Gastrocnemius medialis (tissue), 4 donors: ENCODE measurements around the gene PRAMEF11. TPM values are rescaled to one million over a fixed set of nuclear protein-coding genes. Genes with fewer than 3 reads are reported as not detected.

Source experiments
- ATAC-seq, 2 donors: fragments of 150-250 bp; one replicate each; pipeline ENCODE4 v1.9.1; 2016
- DNase-seq, 2 donors: peaks; one replicate each; pipeline ENCODE4 v3.0.0-alpha.2; 2019
- H3K27ac ChIP-seq, 4 donors: fragments of 200-600 bp; sonication (generic); 1 replicate in 1 of 4; 2 replicates in 3 of 4; pipeline ENCODE4 v1.5.1; 2016 to 2018; ENCODE audit warnings: mild to moderate bottlenecking in 2 of 4, moderate library complexity in 1 of 4
- H3K27me3 ChIP-seq, 3 donors: fragments of 200-600 bp; sonication (generic) in 2 of 3; 1 replicate in 1 of 3; 2 replicates in 2 of 3; pipeline versions ENCODE4 v1.5.1 to v1.6.0; 2016 to 2019; ENCODE audit warnings: mild to moderate bottlenecking in 1 of 3, moderate library complexity in 1 of 3
- H3K36me3 ChIP-seq, 2 donors: fragments of 200-600 bp; sonication (generic) in 1 of 2; one replicate each; pipeline ENCODE4 v1.5.1; 2017 to 2018
- H3K4me1 ChIP-seq, 2 donors: fragments of 200-600 bp; sonication (generic) in 1 of 2; one replicate each; pipeline ENCODE4 v1.5.1; 2016 to 2017; ENCODE audit warnings: mild to moderate bottlenecking in 2 of 2
- H3K4me3 ChIP-seq, 4 donors: fragments of 200-600 bp; sonication (generic) in 3 of 4; 1 replicate in 1 of 4; 2 replicates in 3 of 4; pipeline ENCODE4 v1.5.1; 2016 to 2019; ENCODE audit warnings: mild to moderate bottlenecking in 2 of 4
- H3K9me3 ChIP-seq, 3 donors: fragments of 200-600 bp; sonication (generic) in 2 of 3; 1 replicate in 1 of 3; 2 replicates in 2 of 3; pipeline ENCODE4 v1.5.1; 2016 to 2019
- POLR2A ChIP-seq, 2 donors: fragments of 450-650 bp; IDR thresholded peaks; one replicate each; pipeline ENCODE4 v1.6.1; 2017; ENCODE audit warnings: antibody characterized with exemption in 2 of 2, mild to moderate bottlenecking in 2 of 2, moderate library complexity in 2 of 2
- in situ Hi-C, 4 donors: fragments of 200-750 bp; cut with MboI; loops; one replicate each; pipeline versions ENCODE4 v1.15.0 to v1.8.0; 2017; ENCODE audit warnings: low sequenced_read_pairs in 4 of 4
- intact Hi-C: fragments of 100-400 bp; cut with DNase I; formaldehyde crosslinking; loops from one replicate; pipeline ENCODE4 v1.15.1; 2023; ENCODE audit warnings: low total_unique reads
- total RNA-seq, 4 donors: library from RNA; depleted of rRNA; stranded (reverse); fragments of >200 nt; gene quantifications; one replicate each; pipeline versions ENCODE4 v1.1.0 to v1.2.3, GENCODE V29; 2016
- TF ChIP-seq, protein P1 (sequence below), 5 experiments: fragments of 450-650 bp in 3 of 5; fragments of 200-600 bp in 2 of 5; sonication (generic) in 2 of 5; IDR thresholded peaks in 4 of 5; conservative IDR thresholded peaks in 1 of 5; 1 replicate in 4 of 5; 2 replicates in 1 of 5; pipeline ENCODE4 v1.5.1; 2016 to 2019; ENCODE audit warnings: antibody characterized with exemption in 5 of 5, mild to moderate bottlenecking in 3 of 5, moderate library complexity in 3 of 5

The PRAMEF11 gene
- total RNA-seq, 4 donors from 2014 or later: not detected

DNA sequence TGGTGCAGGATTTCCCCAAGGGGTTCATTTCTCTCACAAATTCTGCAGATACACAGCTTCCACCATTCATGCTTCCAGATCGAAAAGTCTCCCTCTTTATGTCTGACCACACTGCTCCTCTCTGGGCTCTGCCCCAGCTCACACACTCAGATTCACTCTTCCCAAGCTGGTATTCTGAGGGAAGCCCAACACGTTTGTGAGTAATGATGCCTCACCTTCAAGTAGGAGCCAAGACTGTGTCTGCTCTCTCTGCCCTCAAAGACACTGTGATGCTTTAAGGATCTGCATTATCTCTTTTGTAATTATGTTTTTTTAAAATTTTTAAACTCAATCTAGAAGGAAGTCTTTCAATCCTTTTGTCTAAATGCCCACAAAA, 19.8 kb downstream of the PRAMEF11 start:
- DNase-seq: no peak
- ATAC-seq: no peak
- no peaks in the 10 kb centered on the region for H3K27me3 ChIP-seq
- TF ChIP-seq POLR2A (IDR thresholded peaks at IDR 0.05): no peak
- TF ChIP-seq, protein P1, sequence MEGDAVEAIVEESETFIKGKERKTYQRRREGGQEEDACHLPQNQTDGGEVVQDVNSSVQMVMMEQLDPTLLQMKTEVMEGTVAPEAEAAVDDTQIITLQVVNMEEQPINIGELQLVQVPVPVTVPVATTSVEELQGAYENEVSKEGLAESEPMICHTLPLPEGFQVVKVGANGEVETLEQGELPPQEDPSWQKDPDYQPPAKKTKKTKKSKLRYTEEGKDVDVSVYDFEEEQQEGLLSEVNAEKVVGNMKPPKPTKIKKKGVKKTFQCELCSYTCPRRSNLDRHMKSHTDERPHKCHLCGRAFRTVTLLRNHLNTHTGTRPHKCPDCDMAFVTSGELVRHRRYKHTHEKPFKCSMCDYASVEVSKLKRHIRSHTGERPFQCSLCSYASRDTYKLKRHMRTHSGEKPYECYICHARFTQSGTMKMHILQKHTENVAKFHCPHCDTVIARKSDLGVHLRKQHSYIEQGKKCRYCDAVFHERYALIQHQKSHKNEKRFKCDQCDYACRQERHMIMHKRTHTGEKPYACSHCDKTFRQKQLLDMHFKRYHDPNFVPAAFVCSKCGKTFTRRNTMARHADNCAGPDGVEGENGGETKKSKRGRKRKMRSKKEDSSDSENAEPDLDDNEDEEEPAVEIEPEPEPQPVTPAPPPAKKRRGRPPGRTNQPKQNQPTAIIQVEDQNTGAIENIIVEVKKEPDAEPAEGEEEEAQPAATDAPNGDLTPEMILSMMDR (IDR thresholded peaks at IDR 0.05 in 4 of 5, conservative IDR thresholded peaks at IDR 0.05 in 1 of 5): no peak
- in situ Hi-C loops: no loop called here
- intact Hi-C loops: no loop called here
- H3K9me3 ChIP-seq: no peaks in the 10 kb centered on the region
- H3K4me3 ChIP-seq: no peak overlapping the region
- H3K4me1 ChIP-seq: no peaks in the 10 kb centered on the region
- no peak overlapping the region for H3K27ac ChIP-seq
- H3K36me3 ChIP-seq: no peaks in the 10 kb centered on the region

DNA sequence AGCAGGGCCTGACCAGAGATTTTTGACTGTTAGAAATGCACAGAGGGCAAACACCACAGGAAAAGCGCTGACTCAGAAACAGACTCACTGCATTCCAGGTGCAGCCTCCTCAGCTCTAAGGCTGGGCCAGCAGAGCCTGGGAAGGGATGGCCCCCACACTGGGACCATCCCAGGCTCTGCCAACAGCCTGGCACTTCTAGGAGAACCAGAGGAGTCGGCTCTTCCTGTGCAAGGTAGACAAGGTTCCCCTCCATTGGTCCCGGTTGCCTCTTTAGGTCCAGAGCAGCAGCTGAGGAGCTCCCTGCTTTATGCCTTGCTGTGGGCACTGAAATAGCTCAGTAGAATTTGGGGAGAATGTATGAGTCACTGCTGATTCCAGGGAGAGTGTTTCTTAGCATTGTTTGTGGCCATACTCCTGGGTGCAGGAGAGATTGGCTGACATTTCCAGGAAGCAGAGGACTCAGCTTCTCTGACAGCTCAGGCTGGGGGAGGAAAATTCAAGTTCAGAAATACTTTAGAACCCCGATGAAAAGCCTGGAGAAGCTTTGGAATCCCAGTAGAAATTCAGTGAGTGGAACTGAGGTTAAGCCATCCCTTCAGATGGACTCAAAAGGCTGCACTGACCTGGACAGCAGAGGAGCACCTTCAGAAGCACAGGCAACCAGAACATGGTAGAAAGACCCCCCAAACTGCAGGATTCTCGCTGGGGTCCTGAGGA, 20.4 kb downstream of the PRAMEF11 start:
- no peak overlapping the region for H3K27ac ChIP-seq
- no peaks in the 10 kb centered on the region for H3K36me3 ChIP-seq
- intact Hi-C loops (no loop called here), in situ Hi-C loops (no loop called here)
- no peaks in the 10 kb centered on the region for H3K9me3 ChIP-seq
- no peak for TF ChIP-seq POLR2A (IDR thresholded peaks at IDR 0.05)
- TF ChIP-seq, protein P1 (IDR thresholded peaks at IDR 0.05 in 4 of 5, conservative IDR thresholded peaks at IDR 0.05 in 1 of 5): no peak
- no peak overlapping the region for H3K4me3 ChIP-seq
- ATAC-seq: no peak
- DNase-seq: no peak
- H3K4me1 ChIP-seq: no peaks in the 10 kb centered on the region
- no peaks in the 10 kb centered on the region for H3K27me3 ChIP-seq

DNA sequence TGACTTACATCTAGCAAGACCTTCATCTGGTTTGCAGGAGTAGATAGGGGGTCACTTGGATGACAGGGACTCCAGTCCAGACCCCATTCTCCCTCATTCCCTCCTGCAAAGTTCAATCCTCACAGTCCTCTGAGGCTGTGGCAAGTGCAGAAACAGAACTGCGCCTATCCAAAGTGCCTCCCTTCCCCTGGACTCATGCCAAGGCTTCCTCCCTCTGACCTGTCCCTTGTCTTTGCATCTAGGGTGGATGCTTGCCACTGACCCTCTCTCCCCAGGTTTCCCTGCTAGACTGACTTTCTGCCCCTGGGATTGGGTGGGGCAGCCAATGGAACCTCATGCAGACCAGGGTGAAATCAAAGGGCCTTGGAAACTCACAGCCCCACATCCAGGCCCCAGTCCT, 21.3 kb downstream of the PRAMEF11 start:
- no peaks in the 10 kb centered on the region for H3K9me3 ChIP-seq
- TF ChIP-seq, protein P1 (IDR thresholded peaks at IDR 0.05 in 4 of 5, conservative IDR thresholded peaks at IDR 0.05 in 1 of 5): no peak
- TF ChIP-seq POLR2A (IDR thresholded peaks at IDR 0.05): no peak

DNA sequence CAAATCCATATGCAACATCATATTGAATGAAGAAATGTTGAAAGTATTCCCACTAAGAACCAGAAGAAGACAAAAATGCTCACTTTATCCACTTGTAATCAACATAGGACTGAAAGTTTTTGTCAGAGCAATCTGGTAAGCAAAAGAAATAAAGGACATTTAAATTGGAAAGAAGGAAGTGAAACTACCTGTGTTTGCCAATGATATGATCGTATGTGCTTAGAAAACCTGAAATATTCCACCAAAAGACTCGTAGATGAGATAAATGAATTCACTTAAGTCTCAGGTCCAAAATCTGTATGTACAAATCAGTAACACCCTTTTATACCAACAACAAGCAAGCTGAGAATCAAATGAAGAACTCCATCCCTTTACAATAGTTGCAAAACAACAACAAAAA, 31.5 kb downstream of the PRAMEF11 start:
- H3K27ac ChIP-seq: no peak overlapping the region

More for the DNA sequence above, 21.3 kb downstream of the PRAMEF11 start:
- intact Hi-C loops: no loop called here
- Histone ChIP-seq H3K27ac (no peak overlapping the region), H3K27me3 (no peaks in the 10 kb centered on the region), H3K4me1 (no peaks in the 10 kb centered on the region), H3K36me3 (no peaks in the 10 kb centered on the region), H3K4me3 (no peak overlapping the region)
- in situ Hi-C loops: no loop called here
- no peak for DNase-seq
- no peak for ATAC-seq

More for the DNA sequence above, 31.5 kb downstream of the PRAMEF11 start:
- intact Hi-C loops: no loop called here
- ATAC-seq (no peak), DNase-seq (no peak)
- no peak for TF ChIP-seq POLR2A (IDR thresholded peaks at IDR 0.05)
- TF ChIP-seq, protein P1 (IDR thresholded peaks at IDR 0.05 in 4 of 5, conservative IDR thresholded peaks at IDR 0.05 in 1 of 5): no peak
- H3K27me3 ChIP-seq: no peaks in the 10 kb centered on the region
- H3K4me1 ChIP-seq: no peaks in the 10 kb centered on the region
- H3K9me3 ChIP-seq: no peaks in the 10 kb centered on the region
- H3K4me3 ChIP-seq: no peak overlapping the region
- in situ Hi-C loops: no loop called here
- no peaks in the 10 kb centered on the region for H3K36me3 ChIP-seq
